Hematopoietic multipotent progenitor cell (in vitro differentiated cells): ENCODE results near the gene SLC39A9. TPM values are rescaled to one million over a fixed set of nuclear protein-coding genes. Genes with fewer than 3 reads are reported as not detected.

Experiments used
- DNase-seq, 3 donors: peaks; one replicate each; pipeline ENCODE4 v3.0.0-alpha.2; 2011 to 2015; ENCODE audit warnings: low read depth in 2 of 3, low spot score in 2 of 3
- total RNA-seq: library from RNA; depleted of rRNA; stranded (reverse); fragments of >200 nt; gene quantifications from one replicate; pipeline ENCODE4 v1.2.3, GENCODE V29; 2012

Gene SLC39A9
- total RNA-seq = 86.2 TPM

GRCh38 chr14:69398053-69398817, at the start of gene SLC39A9, which contains the start of gene ERH:
Gene SLC39A9, plus strand, starts transcription at chr14:69398692. Its CDS starts 678 bp downstream, at chr14:69399370.
Gene ERH, minus strand, starts transcription at chr14:69398299. Its CDS starts 66 bp downstream, at chr14:69398233.
- peak; percentile 81 to 99 (median 96) for DNase-seq

- DNase-seq = no peak
Observed at GRCh38 chr14:69349091-69349777, 49.3 kb upstream of the SLC39A9 start.

- no peak for DNase-seq
Observed at GRCh38 chr14:69350892-69351291, 47.6 kb upstream of the SLC39A9 start.

GRCh38 chr14:69351385-69351784, 47.1 kb upstream of the SLC39A9 start:
- DNase-seq = peak in 2 of 3 donors; percentile 18 to 63

GRCh38 chr14:69351911-69352310, 46.6 kb upstream of the SLC39A9 start:
- no peak for DNase-seq

- DNase-seq = no peak
Observed at GRCh38 chr14:69353168-69353567, 45.3 kb upstream of the SLC39A9 start.

GRCh38 chr14:69354383-69355153, 43.9 kb upstream of the SLC39A9 start:
- peak in 2 of 3 donors; percentile 18 to 23 for DNase-seq

GRCh38 chr14:69355154-69355597, 43.3 kb upstream of the SLC39A9 start:
- DNase-seq = no peak

GRCh38 chr14:69355607-69356281, 42.7 kb upstream of the SLC39A9 start:
- DNase-seq = no peak

GRCh38 chr14:69356903-69357543, 41.5 kb upstream of the SLC39A9 start:
- no peak for DNase-seq

- no peak for DNase-seq
Observed at GRCh38 chr14:69357544-69358200, 40.8 kb upstream of the SLC39A9 start.

- DNase-seq = no peak
Observed at GRCh38 chr14:69358233-69358963, 40.1 kb upstream of the SLC39A9 start.

- DNase-seq = no peak
Observed at GRCh38 chr14:69358966-69359365, 39.5 kb upstream of the SLC39A9 start.

- peak in 1 of 3 donors; percentile 54 for DNase-seq
Observed at GRCh38 chr14:69360438-69361108, 37.9 kb upstream of the SLC39A9 start.

GRCh38 chr14:69363055-69363454, 35.4 kb upstream of the SLC39A9 start:
- DNase-seq = no peak

GRCh38 chr14:69363964-69364363, 34.5 kb upstream of the SLC39A9 start:
- DNase-seq = no peak

- no peak for DNase-seq
Observed at GRCh38 chr14:69364378-69364777, 34.1 kb upstream of the SLC39A9 start.

- DNase-seq = no peak
Observed at GRCh38 chr14:69366069-69366468, 32.4 kb upstream of the SLC39A9 start.
